Mucosa of stomach (tissue), 1 donor: ENCODE results near the gene GLT1D1.

Source experiments
- H3K27me3 ChIP-seq: one replicate; pipeline ENCODE4 v1.7.0; 2013; ENCODE audit warnings: mild to moderate bottlenecking, low read length; ENCODE audit not compliant: control insufficient read depth, insufficient read depth
- H3K36me3 ChIP-seq: one replicate; pipeline ENCODE4 v1.7.0; 2013; ENCODE audit warnings: low read length; ENCODE audit not compliant: control insufficient read depth, insufficient read depth
- H3K4me1 ChIP-seq: one replicate; pipeline ENCODE4 v1.7.0; 2013; ENCODE audit warnings: mild to moderate bottlenecking, low read length; ENCODE audit not compliant: control insufficient read depth, insufficient read depth
- H3K4me3 ChIP-seq: one replicate; pipeline ENCODE4 v1.7.0; 2013; ENCODE audit warnings: low read length
- H3K9ac ChIP-seq: one replicate; pipeline ENCODE4 v1.7.0; 2013; ENCODE audit warnings: mild to moderate bottlenecking, low read length, moderate library complexity
- H3K9me3 ChIP-seq: one replicate; pipeline ENCODE4 v1.7.0; 2013; ENCODE audit warnings: mild to moderate bottlenecking, low read length, moderate library complexity; ENCODE audit not compliant: control insufficient read depth
- donor health status: Pancreatic carcinoma.

GLT1D1 gene

GRCh38 chr12:128814411-128815261 is 38.6 kb upstream of the GLT1D1 start:
- Histone ChIP-seq H3K27me3 (no peaks in the 10 kb centered on the region), H3K4me1 (peaks cover 25% of the 10 kb centered on the region), H3K9me3 (no peaks in the 10 kb centered on the region), H3K36me3 (no peaks in the 10 kb centered on the region), H3K9ac (no peak overlapping the region), H3K4me3 (no peak overlapping the region)

- no peaks in the 10 kb centered on the region for H3K9me3 ChIP-seq
- H3K27me3 ChIP-seq = no peaks in the 10 kb centered on the region
- peaks cover 34% of the 10 kb centered on the region for H3K4me1 ChIP-seq
- no peaks in the 10 kb centered on the region for H3K36me3 ChIP-seq
- no peak overlapping the region for H3K9ac ChIP-seq
- no peak overlapping the region for H3K4me3 ChIP-seq
These were observed 37.3 kb upstream of the GLT1D1 start for GRCh38 chr12:128815779-128816642.

GRCh38 chr12:128816643-128816920 is 36.7 kb upstream of the GLT1D1 start:
- Histone ChIP-seq H3K4me3 (no peak overlapping the region), H3K9ac (no peak overlapping the region), H3K27me3 (no peaks in the 10 kb centered on the region), H3K9me3 (no peaks in the 10 kb centered on the region), H3K36me3 (no peaks in the 10 kb centered on the region), H3K4me1 (peaks cover 38% of the 10 kb centered on the region)

GRCh38 chr12:128817111-128818015 is 35.9 kb upstream of the GLT1D1 start:
- H3K27me3 ChIP-seq = no peaks in the 10 kb centered on the region
- peaks cover 43% of the 10 kb centered on the region for H3K4me1 ChIP-seq
- no peaks in the 10 kb centered on the region for H3K9me3 ChIP-seq
- H3K4me3 ChIP-seq = no peak overlapping the region
- H3K9ac ChIP-seq = peak overlapping the region; percentile 5
- no peaks in the 10 kb centered on the region for H3K36me3 ChIP-seq

- H3K4me1 ChIP-seq = peaks cover 43% of the 10 kb centered on the region
- no peaks in the 10 kb centered on the region for H3K27me3 ChIP-seq
- no peaks in the 10 kb centered on the region for H3K9me3 ChIP-seq
- no peaks in the 10 kb centered on the region for H3K36me3 ChIP-seq
- peak overlapping the region; percentile 5 for H3K9ac ChIP-seq
- H3K4me3 ChIP-seq = no peak overlapping the region
These were observed 34.9 kb upstream of the GLT1D1 start for GRCh38 chr12:128818065-128819022.

GRCh38 chr12:128819293-128820144 is 33.8 kb upstream of the GLT1D1 start:
- no peak overlapping the region for H3K4me3 ChIP-seq
- peaks cover 44% of the 10 kb centered on the region for H3K4me1 ChIP-seq
- H3K36me3 ChIP-seq = no peaks in the 10 kb centered on the region
- no peaks in the 10 kb centered on the region for H3K27me3 ChIP-seq
- no peak overlapping the region for H3K9ac ChIP-seq
- H3K9me3 ChIP-seq = no peaks in the 10 kb centered on the region

- Histone ChIP-seq H3K4me3 (no peak overlapping the region), H3K36me3 (no peaks in the 10 kb centered on the region), H3K9me3 (no peaks in the 10 kb centered on the region), H3K4me1 (peaks cover 48% of the 10 kb centered on the region), H3K27me3 (no peaks in the 10 kb centered on the region), H3K9ac (no peak overlapping the region)
These were observed 33.0 kb upstream of the GLT1D1 start for GRCh38 chr12:128820253-128820652.

- Histone ChIP-seq H3K4me3 (no peak overlapping the region), H3K9ac (no peak overlapping the region)
These were observed 32.4 kb upstream of the GLT1D1 start for GRCh38 chr12:128820723-128821432.

GRCh38 chr12:128823216-128823915 is 29.9 kb upstream of the GLT1D1 start:
- Histone ChIP-seq H3K27me3 (no peaks in the 10 kb centered on the region), H3K4me1 (peaks cover 28% of the 10 kb centered on the region), H3K36me3 (no peaks in the 10 kb centered on the region), H3K4me3 (peak overlapping the region; percentile 36), H3K9ac (peak overlapping the region; percentile 83), H3K9me3 (no peaks in the 10 kb centered on the region)

More at GRCh38 chr12:128820723-128821432, 32.4 kb upstream of the GLT1D1 start:
- no peaks in the 10 kb centered on the region for H3K27me3 ChIP-seq
- H3K9me3 ChIP-seq = no peaks in the 10 kb centered on the region
- H3K36me3 ChIP-seq = no peaks in the 10 kb centered on the region
- peaks cover 44% of the 10 kb centered on the region for H3K4me1 ChIP-seq
